Erythroblast (primary cell): ENCODE data around the gene RAP1A.

Source experiments
- GATA1 ChIP-seq: IDR thresholded peaks from 2 replicates; pipeline ENCODE4 v1.6.1; 2011; ENCODE audit warnings: low read depth, mild to moderate bottlenecking, control low read depth, low read length, moderate library complexity
- POLR2A ChIP-seq: IDR thresholded peaks from 2 replicates; pipeline ENCODE4 v1.6.1; 2011; ENCODE audit warnings: mild to moderate bottlenecking, low read length

DNA sequence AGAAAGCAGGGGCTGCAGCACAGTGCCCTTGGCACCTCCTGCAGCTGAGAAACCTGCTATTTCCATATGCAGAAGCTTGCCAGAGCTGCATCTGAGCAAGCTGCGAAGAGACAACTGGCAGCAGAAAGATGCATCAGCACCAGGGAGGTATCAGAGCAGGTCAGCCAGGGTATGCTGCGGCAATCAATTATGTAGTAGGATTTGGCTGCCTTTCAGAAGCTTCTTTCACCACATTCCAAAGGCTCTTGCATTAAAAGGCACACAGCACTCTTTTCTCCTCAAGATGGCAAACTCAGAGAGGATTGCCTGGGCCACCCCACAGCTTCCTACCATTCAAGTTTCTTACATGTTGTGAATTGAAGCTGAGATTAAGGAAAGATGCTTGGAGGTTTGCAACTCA, 47.6 kb upstream of the RAP1A start:
- TF ChIP-seq POLR2A (no peak), GATA1 (no peak)
